D721Med (cell line): ENCODE data around the gene IFI6.
"Not testable (repeated sequence)": the region's sequence is repeated elsewhere in the genome, so short reads cannot be mapped to it uniquely, and the experiment has no call there.

Source experiments
- DNase-seq: peaks from one replicate; pipeline ENCODE4 v3.0.0; 2011; ENCODE audit warnings: low spot score; ENCODE audit not compliant: insufficient read length
- FAIRE-seq: peaks from 2 replicates; lab custom pipeline; 2011; peaks lifted over from hg19 to GRCh38; lab: Jason Lieb, UNC
- TF ChIP-seq, protein P1 (sequence below): IDR thresholded peaks from 2 replicates; pipeline ENCODE4 v1.5.1; 2012; ENCODE audit warnings: mild to moderate bottlenecking, control low read depth; ENCODE audit not compliant: insufficient read depth; ENCODE audit errors: missing control alignments

Gene IFI6

DNA sequence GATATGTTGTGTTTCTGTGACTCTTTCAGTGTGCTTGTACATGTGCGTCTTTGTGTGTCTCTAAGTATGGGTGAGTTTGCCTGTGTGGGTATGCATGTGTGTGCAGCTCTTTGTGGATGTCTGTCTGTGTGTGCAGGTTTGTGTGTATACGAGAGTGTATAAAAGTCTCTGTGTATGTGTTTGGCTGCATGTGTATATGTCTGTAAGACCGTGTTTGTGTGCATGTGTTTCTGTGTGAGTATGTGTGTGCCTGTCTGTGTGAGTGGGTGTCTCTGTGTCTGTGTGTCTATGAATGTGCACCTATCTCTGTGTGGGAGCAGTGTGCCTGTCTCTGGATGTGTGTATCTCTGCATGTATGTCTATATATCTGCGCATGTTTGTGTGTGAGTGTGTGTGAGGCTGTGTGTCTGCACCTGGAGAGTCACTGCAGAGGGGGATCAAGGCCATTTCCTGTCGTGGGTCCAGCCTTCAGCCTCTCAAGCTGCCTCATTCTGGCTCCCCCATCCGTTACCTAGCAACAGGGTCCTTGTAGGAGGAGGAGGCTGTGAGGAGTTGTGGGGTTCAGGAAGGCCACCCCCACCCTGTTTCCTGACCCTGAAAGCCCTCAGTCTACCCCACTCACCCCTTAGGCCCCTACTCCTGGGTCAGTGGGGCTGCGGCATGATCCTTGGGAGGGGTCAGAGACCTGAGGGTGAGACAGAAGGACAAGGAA, 47.4 kb downstream of the IFI6 start:
- no peak for FAIRE-seq
- TF ChIP-seq, protein P1, sequence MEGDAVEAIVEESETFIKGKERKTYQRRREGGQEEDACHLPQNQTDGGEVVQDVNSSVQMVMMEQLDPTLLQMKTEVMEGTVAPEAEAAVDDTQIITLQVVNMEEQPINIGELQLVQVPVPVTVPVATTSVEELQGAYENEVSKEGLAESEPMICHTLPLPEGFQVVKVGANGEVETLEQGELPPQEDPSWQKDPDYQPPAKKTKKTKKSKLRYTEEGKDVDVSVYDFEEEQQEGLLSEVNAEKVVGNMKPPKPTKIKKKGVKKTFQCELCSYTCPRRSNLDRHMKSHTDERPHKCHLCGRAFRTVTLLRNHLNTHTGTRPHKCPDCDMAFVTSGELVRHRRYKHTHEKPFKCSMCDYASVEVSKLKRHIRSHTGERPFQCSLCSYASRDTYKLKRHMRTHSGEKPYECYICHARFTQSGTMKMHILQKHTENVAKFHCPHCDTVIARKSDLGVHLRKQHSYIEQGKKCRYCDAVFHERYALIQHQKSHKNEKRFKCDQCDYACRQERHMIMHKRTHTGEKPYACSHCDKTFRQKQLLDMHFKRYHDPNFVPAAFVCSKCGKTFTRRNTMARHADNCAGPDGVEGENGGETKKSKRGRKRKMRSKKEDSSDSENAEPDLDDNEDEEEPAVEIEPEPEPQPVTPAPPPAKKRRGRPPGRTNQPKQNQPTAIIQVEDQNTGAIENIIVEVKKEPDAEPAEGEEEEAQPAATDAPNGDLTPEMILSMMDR = no peak
- no peak for DNase-seq

DNA sequence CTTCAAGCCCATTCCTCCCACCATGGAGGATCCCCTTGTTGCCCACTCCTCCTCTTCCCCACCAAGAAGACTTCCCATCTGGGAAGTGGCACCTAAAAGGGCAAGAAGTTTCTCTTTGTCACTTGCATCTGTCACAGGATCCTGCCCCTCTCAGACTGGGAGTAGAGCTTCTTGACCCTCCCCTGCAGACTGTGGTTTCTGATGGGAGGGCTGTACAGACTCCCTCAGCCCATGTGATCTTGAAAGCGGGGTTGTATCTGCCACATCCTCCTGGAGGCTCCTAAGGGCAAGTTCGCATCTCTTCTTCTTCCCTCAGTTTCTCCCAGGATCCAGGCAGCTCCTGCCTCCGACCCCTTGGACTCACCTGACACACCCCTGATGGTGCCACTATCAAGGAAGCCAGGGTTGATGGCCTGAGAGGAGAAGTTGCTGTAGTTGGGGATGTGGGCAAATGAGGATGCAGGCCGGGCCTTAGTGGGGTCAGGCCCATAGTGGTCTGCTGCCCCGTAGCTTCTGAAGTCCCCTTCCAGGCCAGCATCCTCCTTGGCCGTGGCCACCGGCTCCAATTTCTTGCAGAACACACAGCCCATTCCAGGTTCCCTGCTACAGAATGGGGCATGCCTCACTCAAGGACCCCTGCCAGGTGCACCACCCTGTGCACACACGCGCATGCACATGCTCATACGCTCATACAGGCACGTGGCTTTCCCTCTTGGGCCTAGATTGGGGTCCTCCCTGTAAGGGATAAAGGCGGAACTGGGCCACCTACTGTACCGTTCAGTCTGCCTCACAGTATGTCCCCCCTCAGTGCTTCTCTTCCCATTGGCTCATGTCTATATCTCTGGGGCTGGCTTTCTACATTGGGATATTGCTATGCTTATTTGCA, 48.4 kb downstream of the IFI6 start:
- FAIRE-seq = no peak
- TF ChIP-seq, protein P1 = no peak
- DNase-seq = no peak

DNA sequence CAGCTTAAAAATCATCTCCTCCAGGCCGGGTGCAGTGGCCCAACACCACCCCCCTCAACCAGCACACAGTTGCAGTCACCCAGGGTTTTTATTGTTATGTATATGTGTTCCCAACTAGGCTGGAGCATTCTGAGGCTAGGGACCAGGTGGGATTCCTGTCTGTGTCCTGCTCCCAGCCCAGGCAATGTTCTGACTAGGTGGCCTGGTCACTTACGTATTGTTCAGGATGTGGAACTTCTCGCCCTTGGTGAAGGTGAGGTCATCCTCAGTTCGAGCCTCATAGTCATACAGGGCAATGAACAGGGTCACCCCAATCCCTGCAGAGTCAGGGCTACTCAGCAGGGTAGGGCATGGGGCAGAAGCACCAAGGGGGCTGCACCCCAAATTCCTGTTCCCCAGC, 49.2 kb downstream of the IFI6 start:
- no peak for FAIRE-seq
- DNase-seq = no peak
- TF ChIP-seq, protein P1 = no peak

DNA sequence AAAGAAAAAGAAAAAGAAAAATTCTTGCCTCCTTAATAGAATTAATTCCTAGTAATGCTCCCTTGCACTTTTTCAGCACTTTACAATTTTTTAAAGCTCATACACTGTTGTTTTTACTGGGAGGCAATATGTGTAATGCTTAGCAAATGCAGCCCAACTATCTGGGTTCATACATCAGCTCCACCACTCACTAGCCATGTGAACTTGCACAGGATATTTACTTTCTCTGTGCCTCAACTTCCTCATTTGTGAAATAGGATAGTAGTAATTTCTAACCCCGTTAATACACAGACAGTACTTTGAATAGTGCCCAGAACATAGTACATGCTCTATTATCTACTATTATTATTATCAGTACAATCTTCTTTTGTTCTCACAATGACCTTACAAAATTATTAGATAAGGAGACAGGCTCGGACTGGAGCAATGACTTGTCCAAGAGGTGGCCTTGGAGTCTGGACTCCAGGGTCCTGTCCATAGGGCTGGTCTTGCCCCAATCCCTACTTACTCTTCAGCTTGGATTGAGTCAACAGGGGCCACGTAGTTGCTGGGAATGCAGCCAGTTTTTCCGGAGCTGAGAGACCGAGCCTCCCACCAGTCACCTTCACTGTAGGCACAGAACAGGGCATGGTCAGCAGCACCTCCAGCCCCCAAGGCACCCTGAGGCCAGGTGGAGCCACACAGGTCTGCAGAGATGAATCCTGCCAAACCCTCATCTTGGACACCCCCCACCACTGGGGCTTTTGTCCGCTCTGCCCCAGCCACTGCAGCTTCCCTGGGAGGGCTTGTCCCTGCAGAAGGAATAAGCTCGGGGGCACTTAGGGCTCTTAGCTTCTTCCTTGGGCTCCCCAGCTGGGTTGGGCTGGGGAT, 50.7 kb downstream of the IFI6 start:
- DNase-seq = no peak
- TF ChIP-seq, protein P1 = no peak
- no peak for FAIRE-seq

DNA sequence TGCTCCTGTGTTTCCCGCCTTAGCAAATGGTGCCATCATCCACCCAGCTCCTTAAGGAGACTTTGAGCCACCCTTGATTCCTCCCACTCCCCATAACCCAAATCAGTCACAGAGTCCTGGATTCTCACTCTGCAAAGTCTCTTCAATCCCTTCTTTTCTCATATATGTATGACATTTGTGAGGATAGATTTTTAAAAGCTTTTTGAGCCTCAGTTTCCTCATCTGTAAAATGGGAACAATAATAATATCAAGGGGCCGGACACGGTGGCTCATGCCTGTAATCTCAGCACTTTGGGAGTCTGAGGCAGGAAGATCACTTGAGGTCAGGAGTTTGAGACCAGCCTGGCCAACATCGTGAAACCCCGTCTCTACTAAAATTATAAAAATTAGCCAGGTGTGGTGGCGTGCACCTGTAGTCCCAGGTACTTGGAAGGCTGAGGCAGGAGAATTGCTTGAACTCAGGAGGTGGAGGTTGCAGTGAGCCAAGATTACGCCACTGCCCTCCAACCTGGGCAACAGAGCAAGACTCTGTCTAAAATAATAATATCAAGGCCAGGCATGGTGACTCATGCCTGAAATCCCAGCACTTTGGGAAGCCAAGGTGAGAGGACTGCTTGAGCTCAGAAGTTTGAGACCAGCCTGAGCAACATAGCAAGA, 52.1 kb downstream of the IFI6 start:
- not testable (repeated sequence) for FAIRE-seq, DNase-seq

DNA sequence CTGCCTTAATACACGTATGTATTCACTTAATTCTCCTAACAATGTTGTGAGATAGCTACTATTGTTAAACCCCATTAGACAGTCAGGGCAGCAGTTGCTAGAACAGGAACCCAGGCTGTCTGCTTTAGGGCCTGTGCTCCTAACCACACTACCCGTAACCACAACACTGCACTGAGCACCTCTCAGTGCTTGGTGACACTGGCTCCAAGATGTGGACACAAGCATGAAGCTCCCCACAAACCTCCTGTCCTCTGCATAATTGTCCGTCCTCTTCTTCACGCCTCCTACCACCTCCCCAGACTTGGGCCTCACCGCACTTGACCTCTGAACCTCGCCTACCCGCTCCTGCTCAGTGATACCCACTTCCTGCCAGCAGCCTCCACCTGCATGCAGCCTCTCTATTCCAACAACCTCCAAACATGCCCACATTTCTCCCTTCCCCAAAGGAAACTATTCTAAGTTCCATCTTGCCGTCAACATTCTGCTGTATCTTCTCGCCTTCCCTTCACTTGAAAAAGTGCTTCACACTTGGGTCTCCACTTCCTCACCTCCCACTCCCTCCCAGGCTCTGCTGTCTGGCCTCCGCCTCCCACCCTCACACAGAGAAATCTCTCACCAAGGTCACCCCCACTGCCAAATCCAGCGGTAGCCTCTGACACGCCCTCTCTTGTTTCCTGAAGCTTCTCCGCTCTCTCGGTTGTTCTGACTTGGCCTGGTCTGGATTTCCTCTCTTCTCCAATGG, 53.5 kb downstream of the IFI6 start:
- TF ChIP-seq, protein P1 = no peak
- DNase-seq = no peak
- FAIRE-seq = no peak
